GM21381 (cell line): Measurements from ENCODE around the gene ADAMTS12.
"Not testable (repeated sequence)": the region's sequence is repeated elsewhere in the genome, so short reads cannot be mapped to it uniquely, and the experiment has no call there.

ENCODE experiments used
- ATAC-seq: cut with Tn5 transposase; IDR thresholded peaks from one replicate; pipeline ENCODE4 v1.9.1; 2021; ENCODE audit warnings: mild to moderate bottlenecking, moderate library complexity; ENCODE audit not compliant: unreplicated experiment

The ADAMTS12 gene

GRCh38 chr5:33557605-33558004, 334.2 kb downstream of the ADAMTS12 start:
- no peak for ATAC-seq

GRCh38 chr5:33556330-33557328, 335.2 kb downstream of the ADAMTS12 start:
- ATAC-seq, result no peak

- ATAC-seq, result no peak
Observed at GRCh38 chr5:33549982-33550567, 341.7 kb downstream of the ADAMTS12 start.

- ATAC-seq, result not testable (repeated sequence)
Observed at GRCh38 chr5:33539790-33540189, 352.0 kb downstream of the ADAMTS12 start.

- ATAC-seq, result no peak
Observed at GRCh38 chr5:33539212-33539611, 352.6 kb downstream of the ADAMTS12 start.

GRCh38 chr5:33538201-33538600, 353.6 kb downstream of the ADAMTS12 start:
- ATAC-seq, result no peak

- ATAC-seq, result no peak
Observed at GRCh38 chr5:33537240-33537639, 354.6 kb downstream of the ADAMTS12 start.

GRCh38 chr5:33536802-33537201, 355.0 kb downstream of the ADAMTS12 start:
- ATAC-seq, result no peak

GRCh38 chr5:33531824-33532223, 360.0 kb downstream of the ADAMTS12 start:
- no peak for ATAC-seq

- no peak for ATAC-seq
Observed at GRCh38 chr5:33531037-33531298, 360.8 kb downstream of the ADAMTS12 start.

GRCh38 chr5:33530183-33531036, 361.4 kb downstream of the ADAMTS12 start:
- no peak for ATAC-seq

- ATAC-seq, result no peak
Observed at GRCh38 chr5:33527696-33528095, 364.1 kb downstream of the ADAMTS12 start.

GRCh38 chr5:33526755-33527154, 365.0 kb downstream of the ADAMTS12 start:
- ATAC-seq, result no peak

GRCh38 chr5:33524476-33524875, 367.3 kb downstream of the ADAMTS12 start:
- no peak for ATAC-seq

GRCh38 chr5:33523208-33523771, 368.5 kb downstream of the ADAMTS12 start:
- no peak for ATAC-seq

GRCh38 chr5:33516421-33516820, 375.4 kb downstream of the ADAMTS12 start:
- no peak for ATAC-seq

GRCh38 chr5:33515366-33515765, 376.4 kb downstream of the ADAMTS12 start:
- ATAC-seq, result not testable (repeated sequence)

- no peak for ATAC-seq
Observed at GRCh38 chr5:33513462-33514185, 378.2 kb downstream of the ADAMTS12 start.

GRCh38 chr5:33509036-33509435, 382.8 kb downstream of the ADAMTS12 start:
- no peak for ATAC-seq

- no peak for ATAC-seq
Observed at GRCh38 chr5:33507426-33507825, 384.4 kb downstream of the ADAMTS12 start.
